Duodenal mucosa (tissue), 2 donors: ENCODE data around the gene CHGA.

Experiments
- H3K27ac ChIP-seq: one replicate; pipeline ENCODE4 v1.7.0; 2013; ENCODE audit warnings: low read depth, low read length
- H3K27me3 ChIP-seq, 2 donors: one replicate each; pipeline ENCODE4 v1.7.0; 2013; ENCODE audit warnings: low read length in 2 of 2, control low read depth in 1 of 2; ENCODE audit not compliant: insufficient read depth in 2 of 2, control insufficient read depth in 1 of 2
- H3K36me3 ChIP-seq, 2 donors: one replicate each; pipeline ENCODE4 v1.7.0; 2013; ENCODE audit warnings: low read length in 2 of 2, control low read depth in 1 of 2; ENCODE audit not compliant: insufficient read depth in 2 of 2, control insufficient read depth in 1 of 2
- H3K4me1 ChIP-seq, 2 donors: one replicate each; pipeline ENCODE4 v1.7.0; 2013; ENCODE audit warnings: low read length in 2 of 2, control low read depth in 1 of 2; ENCODE audit not compliant: insufficient read depth in 2 of 2, control insufficient read depth in 1 of 2
- H3K4me3 ChIP-seq, 2 donors: one replicate each; pipeline ENCODE4 v1.7.0; 2013; ENCODE audit warnings: low read length in 2 of 2, low read depth in 1 of 2
- H3K9ac ChIP-seq, 2 donors: one replicate each; pipeline ENCODE4 v1.7.0; 2013; ENCODE audit warnings: low read length in 2 of 2, low read depth in 1 of 2
- H3K9me3 ChIP-seq, 2 donors: one replicate each; pipeline ENCODE4 v1.7.0; 2013; ENCODE audit warnings: low read length in 2 of 2, control low read depth in 1 of 2; ENCODE audit not compliant: control insufficient read depth in 1 of 2

Gene CHGA

GRCh38 chr14:92976268-92976667, 53.3 kb downstream of the CHGA start:
- H3K27me3 ChIP-seq, result no peaks in the 10 kb centered on the region

DNA sequence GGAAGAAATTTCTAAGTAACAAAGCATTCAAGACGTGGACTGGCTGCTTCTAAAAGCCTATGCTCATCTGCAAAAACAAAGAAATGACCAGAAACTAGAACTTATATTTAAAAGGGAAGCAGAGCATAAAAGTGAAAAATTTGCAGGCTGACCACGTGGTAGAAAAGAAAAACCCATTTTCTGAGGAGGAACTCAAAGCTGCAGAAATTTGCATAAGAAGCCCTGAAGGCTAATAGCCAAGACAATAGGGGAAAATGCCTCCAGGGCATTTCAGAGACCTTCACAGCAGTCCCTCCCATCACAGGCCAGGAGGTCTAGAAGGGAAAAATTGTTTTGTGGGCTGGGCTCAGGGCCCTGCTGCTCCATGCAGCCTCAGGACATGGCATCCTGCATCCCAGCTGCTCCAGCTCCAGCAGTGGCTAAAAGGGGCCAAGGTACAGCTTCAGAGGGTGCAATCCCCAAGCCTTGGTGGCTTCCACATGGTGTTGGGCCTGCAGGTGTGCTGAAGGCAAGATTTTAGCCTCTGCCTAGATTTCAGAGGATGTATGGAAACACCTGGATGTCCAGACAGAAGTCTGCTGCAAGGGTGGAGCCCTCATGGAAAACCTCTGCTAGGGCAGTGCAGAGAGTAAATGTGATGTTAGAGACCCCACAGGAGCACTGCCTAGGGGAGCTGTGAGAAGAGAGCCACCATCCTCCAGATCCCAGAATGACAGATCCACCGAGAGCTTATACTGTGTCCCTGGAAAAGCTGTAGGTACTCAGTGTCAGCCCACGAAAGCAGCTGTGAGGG, 55.5 kb downstream of the CHGA start:
- Histone ChIP-seq H3K27ac (no peak overlapping the region), H3K36me3 (peaks cover 10 to 67% of the 10 kb centered on the region in 2 donors), H3K9ac (no peak overlapping the region), H3K27me3 (no peaks in the 10 kb centered on the region), H3K4me3 (no peak overlapping the region), H3K9me3 (peaks cover 12 to 22% of the 10 kb centered on the region in 2 donors), H3K4me1 (peaks cover 0 to 3% of the 10 kb centered on the region in 2 donors)

More at GRCh38 chr14:92976268-92976667, 53.3 kb downstream of the CHGA start:
- no peak overlapping the region for H3K9ac ChIP-seq
- H3K4me3 ChIP-seq, result no peak overlapping the region
- no peak overlapping the region for H3K27ac ChIP-seq
- H3K4me1 ChIP-seq, result peaks cover 0 to 5% of the 10 kb centered on the region in 2 donors
- H3K9me3 ChIP-seq, result peaks cover 12 to 22% of the 10 kb centered on the region in 2 donors
- H3K36me3 ChIP-seq, result peaks cover 7 to 57% of the 10 kb centered on the region in 2 donors

DNA sequence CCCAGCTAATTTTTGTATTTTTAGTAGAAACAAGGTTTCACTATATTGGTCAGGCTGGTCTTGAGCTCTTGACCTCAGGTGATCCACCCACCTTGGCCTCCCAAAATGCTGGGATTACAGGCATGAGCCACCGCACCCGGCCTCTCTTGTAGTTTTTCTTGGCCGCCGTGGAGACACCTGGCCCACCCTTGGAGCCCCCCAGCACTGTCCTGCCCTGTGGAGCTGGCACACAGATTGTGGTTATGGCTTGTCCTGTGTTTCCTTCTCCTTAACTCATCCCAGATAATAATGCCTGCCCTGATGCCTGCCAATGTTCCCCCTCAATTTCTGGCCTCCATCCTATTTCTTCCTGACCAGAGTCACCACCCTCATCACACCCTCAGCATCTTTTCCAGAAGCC, 57.9 kb downstream of the CHGA start:
- no peak overlapping the region for H3K4me3 ChIP-seq
- H3K9me3 ChIP-seq, result peaks cover 12 to 22% of the 10 kb centered on the region in 2 donors
- H3K36me3 ChIP-seq, result peaks cover 13 to 50% of the 10 kb centered on the region in 2 donors
- no peak overlapping the region for H3K27ac ChIP-seq
- H3K27me3 ChIP-seq, result no peaks in the 10 kb centered on the region
- peaks cover 13 to 15% of the 10 kb centered on the region in 2 donors for H3K4me1 ChIP-seq
- H3K9ac ChIP-seq, result no peak overlapping the region

DNA sequence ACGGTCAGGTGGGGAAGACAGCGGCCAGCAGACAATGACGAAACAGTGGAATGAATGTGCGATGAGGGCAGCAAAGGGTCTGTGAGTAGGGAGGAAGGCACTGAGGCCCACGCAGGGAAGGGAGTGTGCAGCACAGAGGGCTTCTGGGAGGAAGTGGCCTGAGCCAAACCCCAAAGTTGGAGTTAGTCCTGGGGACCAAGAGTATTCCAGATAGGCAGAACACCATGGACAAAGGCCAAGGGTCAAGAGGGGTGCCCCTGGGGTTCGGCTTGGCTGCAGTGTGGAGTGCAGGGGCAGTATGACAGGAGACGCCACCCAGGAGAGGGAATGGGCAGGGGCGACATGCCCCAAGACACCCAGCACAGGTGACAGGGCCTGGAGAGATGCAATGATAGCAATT, 58.8 kb downstream of the CHGA start:
- no peak overlapping the region for H3K27ac ChIP-seq
- no peak overlapping the region for H3K4me3 ChIP-seq
- peaks cover 12 to 16% of the 10 kb centered on the region in 2 donors for H3K9me3 ChIP-seq
- peaks cover 20 to 23% of the 10 kb centered on the region in 2 donors for H3K4me1 ChIP-seq
- no peak overlapping the region for H3K9ac ChIP-seq
- peaks cover 10 to 43% of the 10 kb centered on the region in 2 donors for H3K36me3 ChIP-seq
- H3K27me3 ChIP-seq, result no peaks in the 10 kb centered on the region

DNA sequence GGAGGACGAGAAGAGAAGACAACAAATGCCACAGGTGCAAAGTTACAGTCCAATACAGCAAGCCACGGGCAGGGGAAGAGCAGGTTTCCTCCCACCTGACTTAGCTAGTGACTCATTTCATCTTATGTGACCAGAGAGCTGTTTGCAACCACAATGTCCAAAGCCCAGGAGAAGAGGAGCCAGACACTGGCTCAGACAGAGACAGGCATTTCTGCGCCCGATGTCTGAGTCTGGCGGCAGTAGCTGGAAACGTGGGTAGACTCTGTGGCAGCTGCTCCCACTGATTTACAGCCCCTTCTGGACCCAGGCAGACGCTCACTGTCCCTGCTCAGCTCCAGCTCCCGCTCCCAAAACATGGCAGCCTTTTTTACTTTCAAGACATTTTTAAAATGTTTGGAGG, 60.0 kb downstream of the CHGA start:
- Histone ChIP-seq H3K9me3 (peaks cover 11 to 16% of the 10 kb centered on the region in 2 donors), H3K27ac (no peak overlapping the region), H3K36me3 (peaks cover 7 to 38% of the 10 kb centered on the region in 2 donors), H3K4me1 (peaks cover 20 to 26% of the 10 kb centered on the region in 2 donors), H3K27me3 (no peaks in the 10 kb centered on the region), H3K9ac (no peak overlapping the region), H3K4me3 (no peak overlapping the region)

- peaks cover 20 to 26% of the 10 kb centered on the region in 2 donors for H3K4me1 ChIP-seq
- H3K27ac ChIP-seq, result no peak overlapping the region
These were observed 61.3 kb downstream of the CHGA start for GRCh38 chr14:92984082-92984788.

More at GRCh38 chr14:92984082-92984788, 61.3 kb downstream of the CHGA start:
- Histone ChIP-seq H3K9me3 (peaks cover 0 to 9% of the 10 kb centered on the region in 2 donors), H3K9ac (no peak overlapping the region), H3K4me3 (no peak overlapping the region), H3K36me3 (peaks cover 7 to 36% of the 10 kb centered on the region in 2 donors), H3K27me3 (no peaks in the 10 kb centered on the region)
